Gastrocnemius medialis (tissue), 4 donors: ENCODE data around the gene TMEM181. TPM values are rescaled to one million over a fixed set of nuclear protein-coding genes. Genes with fewer than 3 reads are reported as not detected.

ENCODE experiments used
- ATAC-seq, 2 donors: fragments of 150-250 bp; one replicate each; pipeline ENCODE4 v1.9.1; 2016
- DNase-seq, 2 donors: peaks; one replicate each; pipeline ENCODE4 v3.0.0-alpha.2; 2019
- H3K27ac ChIP-seq, 4 donors: fragments of 200-600 bp; sonication (generic); 1 replicate in 1 of 4; 2 replicates in 3 of 4; pipeline ENCODE4 v1.5.1; 2016 to 2018; ENCODE audit warnings: mild to moderate bottlenecking in 2 of 4, moderate library complexity in 1 of 4
- H3K27me3 ChIP-seq, 3 donors: fragments of 200-600 bp; sonication (generic) in 2 of 3; 1 replicate in 1 of 3; 2 replicates in 2 of 3; pipeline versions ENCODE4 v1.5.1 to v1.6.0; 2016 to 2019; ENCODE audit warnings: mild to moderate bottlenecking in 1 of 3, moderate library complexity in 1 of 3
- H3K36me3 ChIP-seq, 2 donors: fragments of 200-600 bp; sonication (generic) in 1 of 2; one replicate each; pipeline ENCODE4 v1.5.1; 2017 to 2018
- H3K4me1 ChIP-seq, 2 donors: fragments of 200-600 bp; sonication (generic) in 1 of 2; one replicate each; pipeline ENCODE4 v1.5.1; 2016 to 2017; ENCODE audit warnings: mild to moderate bottlenecking in 2 of 2
- H3K4me3 ChIP-seq, 4 donors: fragments of 200-600 bp; sonication (generic) in 3 of 4; 1 replicate in 1 of 4; 2 replicates in 3 of 4; pipeline ENCODE4 v1.5.1; 2016 to 2019; ENCODE audit warnings: mild to moderate bottlenecking in 2 of 4
- H3K9me3 ChIP-seq, 3 donors: fragments of 200-600 bp; sonication (generic) in 2 of 3; 1 replicate in 1 of 3; 2 replicates in 2 of 3; pipeline ENCODE4 v1.5.1; 2016 to 2019
- POLR2A ChIP-seq, 2 donors: fragments of 450-650 bp; IDR thresholded peaks; one replicate each; pipeline ENCODE4 v1.6.1; 2017; ENCODE audit warnings: antibody characterized with exemption in 2 of 2, mild to moderate bottlenecking in 2 of 2, moderate library complexity in 2 of 2
- in situ Hi-C, 4 donors: fragments of 200-750 bp; cut with MboI; loops; one replicate each; pipeline versions ENCODE4 v1.15.0 to v1.8.0; 2017; ENCODE audit warnings: low sequenced_read_pairs in 4 of 4
- intact Hi-C: fragments of 100-400 bp; cut with DNase I; formaldehyde crosslinking; loops from one replicate; pipeline ENCODE4 v1.15.1; 2023; ENCODE audit warnings: low total_unique reads
- total RNA-seq, 4 donors: library from RNA; depleted of rRNA; stranded (reverse); fragments of >200 nt; gene quantifications; one replicate each; pipeline versions ENCODE4 v1.1.0 to v1.2.3, GENCODE V29; 2016
- TF ChIP-seq, protein P1 (sequence below), 5 experiments: fragments of 450-650 bp in 3 of 5; fragments of 200-600 bp in 2 of 5; sonication (generic) in 2 of 5; IDR thresholded peaks in 4 of 5; conservative IDR thresholded peaks in 1 of 5; 1 replicate in 4 of 5; 2 replicates in 1 of 5; pipeline ENCODE4 v1.5.1; 2016 to 2019; ENCODE audit warnings: antibody characterized with exemption in 5 of 5, mild to moderate bottlenecking in 3 of 5, moderate library complexity in 3 of 5

TMEM181 gene
- total RNA-seq, 4 donors from 2014 or later = 12.1 to 17.9 (median 12.9) TPM

DNA sequence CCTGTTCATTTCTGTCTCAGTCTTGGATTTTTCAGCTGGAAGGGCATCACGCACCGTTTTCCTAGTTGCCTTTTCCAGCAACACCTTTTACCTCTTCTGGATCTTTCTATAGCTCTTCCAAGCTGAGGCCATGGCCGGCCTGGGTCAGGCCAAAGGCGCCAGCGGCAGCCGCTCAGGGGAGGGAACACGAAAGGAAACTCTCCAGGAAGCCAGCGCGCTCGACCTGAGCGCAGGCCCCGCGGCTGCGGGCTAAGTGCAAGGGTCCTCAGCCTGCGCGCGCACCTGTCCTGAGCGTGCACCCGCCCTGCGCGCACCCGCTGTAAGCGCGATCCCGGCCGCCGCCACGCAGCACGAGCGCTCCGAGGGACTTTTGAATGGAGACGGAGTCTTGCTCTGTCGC, 43.8 kb upstream of the TMEM181 start:
- Histone ChIP-seq H3K9me3 (no peaks in the 10 kb centered on the region), H3K27ac (no peak overlapping the region), H3K4me1 (no peaks in the 10 kb centered on the region), H3K27me3 (peaks cover 17 to 22% (median 20%) of the 10 kb centered on the region in 3 donors), H3K4me3 (no peak overlapping the region), H3K36me3 (no peaks in the 10 kb centered on the region)
- intact Hi-C loops = no loop called here
- DNase-seq (no peak), ATAC-seq (no peak)
- TF ChIP-seq POLR2A (IDR thresholded peaks at IDR 0.05) = no peak
- TF ChIP-seq, protein P1, sequence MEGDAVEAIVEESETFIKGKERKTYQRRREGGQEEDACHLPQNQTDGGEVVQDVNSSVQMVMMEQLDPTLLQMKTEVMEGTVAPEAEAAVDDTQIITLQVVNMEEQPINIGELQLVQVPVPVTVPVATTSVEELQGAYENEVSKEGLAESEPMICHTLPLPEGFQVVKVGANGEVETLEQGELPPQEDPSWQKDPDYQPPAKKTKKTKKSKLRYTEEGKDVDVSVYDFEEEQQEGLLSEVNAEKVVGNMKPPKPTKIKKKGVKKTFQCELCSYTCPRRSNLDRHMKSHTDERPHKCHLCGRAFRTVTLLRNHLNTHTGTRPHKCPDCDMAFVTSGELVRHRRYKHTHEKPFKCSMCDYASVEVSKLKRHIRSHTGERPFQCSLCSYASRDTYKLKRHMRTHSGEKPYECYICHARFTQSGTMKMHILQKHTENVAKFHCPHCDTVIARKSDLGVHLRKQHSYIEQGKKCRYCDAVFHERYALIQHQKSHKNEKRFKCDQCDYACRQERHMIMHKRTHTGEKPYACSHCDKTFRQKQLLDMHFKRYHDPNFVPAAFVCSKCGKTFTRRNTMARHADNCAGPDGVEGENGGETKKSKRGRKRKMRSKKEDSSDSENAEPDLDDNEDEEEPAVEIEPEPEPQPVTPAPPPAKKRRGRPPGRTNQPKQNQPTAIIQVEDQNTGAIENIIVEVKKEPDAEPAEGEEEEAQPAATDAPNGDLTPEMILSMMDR (IDR thresholded peaks at IDR 0.05 in 4 of 5, conservative IDR thresholded peaks at IDR 0.05 in 1 of 5) = no peak
- in situ Hi-C loops = loop anchor here in 3 of 4 donors (25.0 kb wide), 1 partner anchor 304 kb away; no protein-coding TSS in a partner anchor

DNA sequence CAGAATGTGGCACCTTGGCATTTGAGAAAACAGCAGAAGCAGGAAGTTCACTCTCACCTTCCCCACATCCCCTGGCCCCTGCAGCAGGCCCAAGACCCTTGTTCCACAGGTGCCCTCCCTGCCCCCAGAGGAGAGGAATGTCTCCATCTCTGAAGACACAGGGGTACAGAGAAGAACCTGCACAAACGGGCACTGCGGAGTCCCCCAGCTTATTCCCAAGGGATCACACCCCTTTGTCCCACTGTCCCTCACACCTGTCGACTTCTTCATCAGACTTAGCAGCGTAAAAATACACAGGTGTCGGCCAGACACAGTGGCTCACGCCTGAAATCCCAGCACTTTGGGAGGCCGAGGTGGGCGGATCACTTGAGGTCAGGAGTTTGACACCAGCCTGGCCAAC, 42.9 kb upstream of the TMEM181 start:
- in situ Hi-C loops = loop anchor here in 3 of 4 donors (25.0 kb wide), 1 partner anchor 305 kb away; no protein-coding TSS in a partner anchor
- no peak overlapping the region for H3K4me3 ChIP-seq
- DNase-seq = no peak
- intact Hi-C loops = no loop called here
- no peak for TF ChIP-seq POLR2A (IDR thresholded peaks at IDR 0.05)
- TF ChIP-seq, protein P1 (IDR thresholded peaks at IDR 0.05 in 4 of 5, conservative IDR thresholded peaks at IDR 0.05 in 1 of 5) = no peak
- no peaks in the 10 kb centered on the region for H3K36me3 ChIP-seq
- H3K27me3 ChIP-seq = peaks cover 17 to 22% (median 20%) of the 10 kb centered on the region in 3 donors
- ATAC-seq = no peak
- H3K4me1 ChIP-seq = no peaks in the 10 kb centered on the region
- H3K9me3 ChIP-seq = no peaks in the 10 kb centered on the region
- no peak overlapping the region for H3K27ac ChIP-seq

DNA sequence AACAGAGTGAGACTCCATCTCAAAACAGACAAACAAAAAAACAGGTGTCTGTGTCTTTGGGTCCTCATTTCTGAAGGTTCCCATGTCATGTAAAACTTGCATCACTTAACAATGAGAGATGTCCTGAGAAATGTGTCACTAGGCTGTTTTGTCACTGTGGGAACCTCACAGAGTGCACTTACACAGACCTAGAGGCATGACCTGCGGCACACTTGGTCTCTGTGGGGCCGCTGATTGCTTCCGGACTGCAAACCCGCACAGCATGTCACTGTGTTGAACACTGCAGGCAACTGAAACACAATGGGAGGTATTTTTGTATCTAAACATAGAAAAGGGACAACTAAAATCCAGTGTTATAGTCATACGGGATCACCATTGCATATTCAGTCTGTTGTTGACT, 42.3 kb upstream of the TMEM181 start:
- ATAC-seq (no peak), DNase-seq (no peak)
- in situ Hi-C loops (loop anchor here in 3 of 4 donors (25.0 kb wide), 1 partner anchor 305 kb away; no protein-coding TSS in a partner anchor), intact Hi-C loops (no loop called here)
- H3K36me3 ChIP-seq = no peaks in the 10 kb centered on the region
- H3K27ac ChIP-seq = no peak overlapping the region
- no peaks in the 10 kb centered on the region for H3K9me3 ChIP-seq
- H3K27me3 ChIP-seq = peaks cover 17 to 22% (median 20%) of the 10 kb centered on the region in 3 donors
- no peak overlapping the region for H3K4me3 ChIP-seq
- H3K4me1 ChIP-seq = no peaks in the 10 kb centered on the region
- TF ChIP-seq POLR2A (IDR thresholded peaks at IDR 0.05) = no peak
- TF ChIP-seq, protein P1 (IDR thresholded peaks at IDR 0.05 in 4 of 5, conservative IDR thresholded peaks at IDR 0.05 in 1 of 5) = no peak

DNA sequence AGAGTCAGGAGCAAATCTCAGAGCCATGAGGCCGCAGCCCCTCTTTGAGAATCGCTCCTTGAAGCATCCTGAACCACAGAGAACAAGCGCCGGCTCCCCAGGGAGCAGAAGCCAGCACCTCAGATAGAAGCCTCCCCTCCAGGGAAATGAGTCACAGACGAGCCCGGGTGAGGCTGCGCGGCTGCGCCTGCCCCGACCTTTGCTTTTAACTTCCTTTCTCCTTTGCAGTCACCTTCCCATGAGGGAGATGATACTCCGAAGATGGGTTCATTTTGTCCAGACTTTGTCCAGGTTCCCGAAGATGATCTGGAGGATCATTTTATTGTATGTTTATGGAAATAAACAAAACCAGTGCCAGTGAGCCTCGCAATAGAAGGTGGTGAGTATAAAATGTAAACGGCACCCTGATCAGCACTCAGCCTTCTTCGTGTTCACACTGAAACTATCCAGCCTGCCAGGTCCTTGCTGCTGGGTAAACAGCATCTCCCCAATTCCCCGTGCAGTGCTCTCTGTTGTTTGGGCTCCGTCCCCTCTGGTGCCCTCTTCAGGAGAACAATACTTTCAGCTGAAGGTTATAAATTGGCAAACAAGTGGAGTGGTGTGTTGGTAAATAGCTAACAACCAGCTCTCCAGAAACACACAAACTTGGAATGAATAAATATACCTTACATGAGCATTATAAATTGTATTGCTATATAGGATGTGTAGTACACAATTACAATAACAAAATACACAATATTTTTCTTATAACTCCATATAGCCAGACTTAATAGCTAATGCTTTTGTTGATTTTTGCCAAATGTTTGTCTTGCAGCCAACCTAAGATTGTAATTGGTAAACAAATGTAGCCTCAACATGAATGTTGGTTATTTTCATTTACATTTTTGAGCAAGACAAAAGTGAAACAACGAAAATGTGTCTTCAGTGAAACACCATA, 41.4 kb upstream of the TMEM181 start:
- peak overlapping the region in 3 of 4 donors; percentile 6 to 19 (median 6) for H3K4me3 ChIP-seq
- TF ChIP-seq POLR2A (IDR thresholded peaks at IDR 0.05) = no peak
- TF ChIP-seq, protein P1 (IDR thresholded peaks at IDR 0.05 in 4 of 5, conservative IDR thresholded peaks at IDR 0.05 in 1 of 5) = peak in 3 of 5 experiments; percentile 43 to 52 (median 50)
- in situ Hi-C loops = loop anchor here in 3 of 4 donors (25.0 kb wide), 1 partner anchor 306 kb away; no protein-coding TSS in a partner anchor
- no peaks in the 10 kb centered on the region for H3K9me3 ChIP-seq
- H3K36me3 ChIP-seq = no peaks in the 10 kb centered on the region
- DNase-seq = no peak
- intact Hi-C loops = loop anchor here (1.0 kb wide), 1 partner anchor 297 kb away; no protein-coding TSS in a partner anchor
- no peak overlapping the region for H3K27ac ChIP-seq
- H3K4me1 ChIP-seq = no peaks in the 10 kb centered on the region
- peak; percentile 29 to 77 for ATAC-seq
- peaks cover 17 to 22% (median 20%) of the 10 kb centered on the region in 3 donors for H3K27me3 ChIP-seq
